NCI-H69 (cell line): ENCODE measurements around the gene ZNF608.

Source experiments
- DNase-seq: peaks from one replicate; lab custom pipeline; 2025; lab: John Stamatoyannopoulos, UW

ZNF608 gene, protein sequence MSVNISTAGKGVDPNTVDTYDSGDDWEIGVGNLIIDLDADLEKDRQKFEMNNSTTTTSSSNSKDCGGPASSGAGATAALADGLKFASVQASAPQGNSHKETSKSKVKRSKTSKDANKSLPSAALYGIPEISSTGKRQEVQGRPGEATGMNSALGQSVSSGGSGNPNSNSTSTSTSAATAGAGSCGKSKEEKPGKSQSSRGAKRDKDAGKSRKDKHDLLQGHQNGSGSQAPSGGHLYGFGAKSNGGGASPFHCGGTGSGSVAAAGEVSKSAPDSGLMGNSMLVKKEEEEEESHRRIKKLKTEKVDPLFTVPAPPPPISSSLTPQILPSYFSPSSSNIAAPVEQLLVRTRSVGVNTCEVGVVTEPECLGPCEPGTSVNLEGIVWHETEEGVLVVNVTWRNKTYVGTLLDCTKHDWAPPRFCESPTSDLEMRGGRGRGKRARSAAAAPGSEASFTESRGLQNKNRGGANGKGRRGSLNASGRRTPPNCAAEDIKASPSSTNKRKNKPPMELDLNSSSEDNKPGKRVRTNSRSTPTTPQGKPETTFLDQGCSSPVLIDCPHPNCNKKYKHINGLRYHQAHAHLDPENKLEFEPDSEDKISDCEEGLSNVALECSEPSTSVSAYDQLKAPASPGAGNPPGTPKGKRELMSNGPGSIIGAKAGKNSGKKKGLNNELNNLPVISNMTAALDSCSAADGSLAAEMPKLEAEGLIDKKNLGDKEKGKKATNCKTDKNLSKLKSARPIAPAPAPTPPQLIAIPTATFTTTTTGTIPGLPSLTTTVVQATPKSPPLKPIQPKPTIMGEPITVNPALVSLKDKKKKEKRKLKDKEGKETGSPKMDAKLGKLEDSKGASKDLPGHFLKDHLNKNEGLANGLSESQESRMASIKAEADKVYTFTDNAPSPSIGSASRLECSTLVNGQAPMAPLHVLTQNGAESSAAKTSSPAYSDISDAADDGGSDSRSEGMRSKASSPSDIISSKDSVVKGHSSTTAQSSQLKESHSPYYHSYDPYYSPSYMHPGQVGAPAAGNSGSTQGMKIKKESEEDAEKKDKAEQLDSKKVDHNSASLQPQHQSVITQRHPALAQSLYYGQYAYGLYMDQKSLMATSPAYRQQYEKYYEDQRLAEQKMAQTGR (N-terminal part only)

DNA sequence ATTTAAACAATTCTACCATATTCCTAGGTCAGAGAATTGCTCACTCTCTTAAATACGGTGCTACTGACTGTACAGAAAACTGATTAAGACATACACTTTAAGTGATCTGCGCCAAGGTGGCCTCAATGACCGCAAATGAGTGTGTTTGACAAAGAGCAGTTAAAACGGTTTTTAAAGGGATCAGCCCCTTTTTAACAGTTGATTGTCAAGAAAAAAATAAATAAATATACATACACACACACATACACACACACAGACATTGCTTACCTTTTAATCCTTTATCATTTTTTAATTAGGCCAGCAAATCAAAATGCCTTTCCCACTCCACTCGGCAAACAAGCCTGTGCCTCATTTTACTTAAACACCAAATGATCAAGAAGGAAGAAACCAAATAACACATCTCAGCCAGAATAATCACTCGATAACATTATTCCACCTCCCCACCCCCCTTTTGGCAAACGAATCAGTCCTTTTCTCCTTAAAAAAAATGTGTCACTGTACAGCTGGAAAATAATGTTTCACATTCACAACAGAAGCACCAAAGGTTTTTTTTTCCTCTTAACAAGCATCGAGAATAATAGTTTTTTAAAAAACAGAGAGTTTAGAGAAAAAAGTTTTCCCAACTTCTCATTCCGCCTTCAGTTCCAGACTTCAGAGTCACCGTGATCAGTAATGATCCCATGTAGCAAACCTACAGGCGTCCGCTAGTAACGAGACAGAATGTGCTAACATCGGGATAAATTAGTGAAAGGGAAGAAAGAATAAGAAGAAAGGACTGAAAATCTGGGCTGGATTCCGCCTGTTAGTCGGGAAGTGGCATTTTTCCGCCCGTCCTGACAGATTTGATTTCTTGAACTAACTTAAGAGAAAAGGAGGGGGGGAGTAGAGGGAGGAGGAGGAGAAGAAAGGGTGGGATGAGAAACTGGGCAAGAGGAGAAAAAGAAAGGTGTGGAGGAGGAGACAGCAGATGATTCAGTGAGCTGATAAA, at the start of gene ZNF608:
Gene ZNF608 (minus strand): TSS at position 712 of the 988 bp plus-strand sequence. CDS start 1,650 bp downstream, outside the sequence.
- peak; percentile 95 for DNase-seq

DNA sequence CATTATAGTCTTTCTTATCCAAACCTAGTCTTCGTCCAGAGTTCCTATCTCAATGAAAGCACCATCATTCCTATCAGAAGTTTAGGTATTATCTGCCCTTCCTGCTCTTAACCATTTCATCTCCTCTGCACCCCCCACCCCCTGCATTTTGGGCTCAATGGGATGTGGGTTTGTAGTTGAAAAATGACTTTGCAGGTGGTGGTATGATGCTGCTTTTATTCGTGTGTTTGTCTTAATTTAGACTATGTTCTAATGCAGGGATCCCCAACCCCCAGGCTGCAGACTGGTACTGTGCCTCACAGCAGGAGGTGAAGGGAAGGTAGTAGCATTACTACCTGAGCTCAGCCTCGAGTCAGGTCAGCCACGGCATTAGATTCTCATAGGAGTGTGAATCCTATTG, 49.4 kb upstream of the ZNF608 start:
- peak; percentile 42 for DNase-seq

DNA sequence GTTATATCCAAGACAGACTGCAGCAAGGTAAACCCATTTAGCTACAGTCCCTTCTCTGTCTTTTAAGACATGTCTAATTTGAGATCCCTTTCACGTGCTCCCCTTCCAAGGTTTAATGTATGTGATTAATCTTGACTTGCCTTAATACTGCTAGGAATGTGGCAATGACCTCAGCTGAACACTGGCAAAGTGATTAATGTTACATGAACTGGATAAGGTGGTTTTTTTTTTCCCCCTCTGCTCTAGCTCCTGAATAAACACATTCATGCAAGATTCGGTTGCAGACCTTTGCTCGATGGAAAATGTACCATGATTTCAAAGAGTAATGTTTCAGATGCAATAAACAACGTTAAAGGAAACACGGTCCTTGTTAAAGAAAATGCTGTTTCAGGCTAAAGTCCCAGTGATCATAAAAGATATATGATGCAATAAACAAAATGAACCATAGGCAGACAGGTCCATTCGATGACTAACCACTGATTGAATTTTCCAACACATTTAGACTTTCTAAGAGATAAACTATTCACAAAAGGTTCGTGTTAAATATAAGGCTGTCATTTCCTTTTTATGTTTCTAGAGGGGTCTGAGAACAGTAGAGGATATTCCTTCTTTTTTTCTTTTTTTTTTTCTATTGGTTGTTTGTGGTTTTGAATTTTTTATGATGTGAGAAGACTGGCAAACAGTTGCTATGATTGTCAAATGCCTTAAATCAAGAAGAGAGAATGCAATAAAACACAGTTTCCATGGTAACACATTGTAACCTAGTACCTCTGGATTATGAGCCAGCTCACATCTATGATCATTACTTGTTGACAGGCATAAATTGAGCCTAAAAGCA, 44.7 kb upstream of the ZNF608 start:
- DNase-seq = peak; percentile 82

DNA sequence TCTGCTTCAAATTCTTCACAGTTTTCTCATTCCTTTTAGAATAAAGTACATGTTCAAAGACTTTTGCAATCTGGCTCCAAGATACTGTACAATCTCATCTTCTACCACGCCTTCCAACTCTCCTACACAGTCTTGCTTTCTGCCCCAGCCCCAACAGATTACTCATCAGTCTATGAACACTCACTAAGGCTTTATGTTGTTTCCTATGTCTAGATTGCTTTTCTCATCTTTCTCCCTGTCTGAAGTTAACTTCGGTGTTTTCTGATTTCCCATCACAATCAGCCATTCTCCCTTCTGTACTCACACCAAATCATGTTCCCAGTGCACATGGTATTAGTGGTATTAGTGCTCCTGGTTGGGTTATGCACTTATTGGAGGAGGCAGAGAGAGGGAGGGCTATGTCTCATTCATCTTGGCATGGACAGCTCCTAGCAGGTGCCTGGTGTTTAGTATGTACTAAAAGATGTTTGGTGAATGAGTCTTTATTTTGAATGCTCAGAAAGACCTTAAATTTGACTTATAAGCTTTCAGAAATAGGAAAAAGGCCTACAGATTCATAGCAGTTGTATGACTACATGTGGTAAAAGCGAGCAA, 44.0 kb upstream of the ZNF608 start:
- DNase-seq = peak; percentile 59

DNA sequence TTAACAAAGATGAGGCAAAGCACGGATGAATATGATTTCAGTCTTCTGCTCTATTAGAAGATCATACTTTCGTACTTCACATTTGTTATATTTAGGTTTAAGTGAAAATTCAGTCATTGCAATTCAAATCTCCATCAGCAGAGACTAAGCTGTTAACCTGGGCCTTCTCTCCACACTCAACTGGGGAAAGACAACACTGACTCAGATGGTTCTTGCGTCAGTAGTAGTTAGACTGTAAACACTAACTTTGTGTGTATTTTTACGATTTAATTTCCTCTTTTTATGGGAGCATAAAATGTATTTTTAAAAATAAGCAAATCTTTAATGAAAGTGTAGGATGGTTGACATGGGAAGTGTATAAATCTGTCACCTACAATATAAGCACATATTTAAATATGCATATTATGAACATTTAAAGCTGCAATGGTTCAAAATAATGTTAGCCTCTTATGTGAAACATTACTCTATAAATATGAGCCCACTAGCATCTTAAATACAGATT, 42.7 kb upstream of the ZNF608 start:
- no peak for DNase-seq

DNA sequence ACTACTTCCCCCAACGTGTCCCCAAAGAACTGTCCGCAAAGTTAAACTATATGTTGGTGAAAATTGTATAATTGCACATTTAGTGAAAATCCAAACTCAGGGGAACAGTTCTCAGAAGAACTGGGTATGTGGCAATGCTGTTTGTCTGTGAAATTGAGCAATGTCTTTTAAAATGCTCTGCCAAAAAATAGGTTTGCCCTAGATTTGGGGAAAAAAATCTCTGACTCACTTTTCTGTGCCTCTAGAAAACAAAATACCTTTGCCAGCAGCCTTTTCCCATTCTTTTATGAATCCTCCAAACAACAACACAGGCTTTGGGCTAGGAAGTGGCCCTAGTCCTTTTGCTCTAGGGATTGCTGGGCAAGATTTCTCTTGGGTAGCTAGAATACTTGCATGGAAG, 37.4 kb upstream of the ZNF608 start:
- no peak for DNase-seq

DNA sequence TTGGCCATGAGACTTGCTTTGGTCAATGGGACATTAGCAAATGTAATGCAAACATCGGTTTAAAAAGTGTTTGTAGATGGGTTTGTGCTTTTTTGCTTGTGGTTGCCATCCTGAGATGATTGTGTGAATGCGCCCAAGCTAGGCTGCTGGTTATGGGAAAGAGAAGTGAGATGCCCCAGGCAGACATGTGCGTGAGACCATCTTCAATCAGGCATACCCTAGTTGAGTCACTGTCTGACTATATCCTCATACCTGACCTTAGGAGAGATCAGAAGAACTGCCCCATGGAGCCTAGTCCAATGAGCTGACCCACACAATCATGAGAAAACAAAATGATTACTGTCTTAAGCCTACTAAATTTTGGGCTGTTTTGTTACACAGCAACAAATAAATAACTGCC, 36.8 kb upstream of the ZNF608 start:
- no peak for DNase-seq

DNA sequence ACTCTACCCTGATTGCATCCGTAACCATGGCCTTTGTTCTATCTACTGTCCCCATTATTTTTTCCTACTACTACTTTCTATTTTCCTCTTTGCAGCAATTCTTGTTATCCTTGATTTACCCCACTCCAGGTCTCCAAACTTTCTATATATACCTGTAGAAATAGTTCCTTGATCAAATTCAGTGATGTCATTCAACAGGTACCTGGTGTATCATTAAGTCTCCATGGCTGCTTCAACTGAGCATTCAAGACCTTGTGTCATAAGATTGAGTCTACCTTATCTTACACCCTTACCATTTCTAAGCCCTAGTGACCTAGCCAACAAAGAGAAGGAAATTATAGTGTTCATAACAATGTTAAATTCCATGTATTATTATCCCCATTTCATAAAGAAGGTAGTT, 35.8 kb upstream of the ZNF608 start:
- no peak for DNase-seq

DNA sequence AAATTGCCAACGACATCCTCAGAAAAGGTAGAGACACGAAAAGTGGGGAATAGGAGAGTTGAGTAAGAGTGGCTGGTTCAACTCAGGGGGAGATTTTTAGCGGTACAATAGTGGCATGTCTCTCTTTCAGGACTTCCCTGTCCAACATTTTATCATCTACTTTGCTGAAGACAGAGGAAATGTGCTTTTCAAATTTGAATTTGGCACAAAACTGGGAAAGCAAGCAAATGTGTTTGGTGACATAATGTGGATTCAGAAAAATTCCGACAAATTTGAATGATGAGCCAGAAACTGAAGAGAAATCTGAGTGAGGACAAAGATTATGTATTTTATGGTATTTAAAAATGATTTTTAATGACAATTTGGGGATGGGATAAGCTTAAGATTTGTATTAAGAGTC, 33.6 kb upstream of the ZNF608 start:
- no peak for DNase-seq

DNA sequence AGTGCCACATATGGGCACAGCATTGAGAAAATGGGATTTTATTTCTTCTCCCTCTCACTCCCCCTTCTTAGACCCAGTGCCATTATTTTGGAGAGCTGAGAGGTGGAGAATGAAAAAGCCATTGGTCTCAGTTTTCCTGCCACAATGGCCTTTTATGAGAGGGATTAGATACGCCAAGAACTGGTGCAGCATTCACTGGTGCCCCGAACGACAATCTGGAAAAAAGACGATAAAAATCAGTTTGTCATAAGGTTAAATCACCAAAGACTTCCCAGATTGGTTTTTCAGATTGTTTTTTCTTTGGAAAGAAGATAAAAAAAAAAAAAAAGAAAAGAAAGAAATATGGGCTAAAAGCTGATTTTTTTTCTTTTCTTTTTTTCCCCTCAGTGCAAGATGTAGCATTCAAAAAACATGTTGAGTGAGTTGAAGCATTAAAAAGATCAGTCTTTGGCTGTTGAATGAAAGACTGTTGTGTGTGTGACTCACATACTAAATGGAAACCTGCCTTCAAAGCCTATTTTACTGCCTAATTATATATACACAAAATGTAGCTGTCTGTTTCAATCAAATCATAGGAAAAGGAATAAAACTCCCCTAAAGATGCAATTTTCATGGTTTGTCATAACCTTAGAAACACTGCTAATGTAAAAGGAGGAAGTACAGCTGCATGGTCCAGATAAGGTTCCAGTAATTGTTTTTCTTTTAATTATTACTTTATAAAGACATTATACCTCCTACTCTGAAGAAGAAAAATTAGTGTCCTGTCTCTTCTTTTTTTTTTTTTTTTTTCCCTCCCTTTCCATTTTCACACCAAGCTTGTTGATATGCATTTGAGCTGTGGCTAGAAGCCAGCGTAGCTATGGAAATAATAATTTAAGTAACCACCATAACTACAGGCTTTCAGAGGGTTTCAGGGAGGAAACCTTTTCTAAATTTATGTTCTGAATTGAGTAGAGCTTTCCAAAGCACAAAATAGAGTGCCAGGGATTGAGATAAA, 27.2 kb upstream of the ZNF608 start:
- DNase-seq = peak; percentile 97

DNA sequence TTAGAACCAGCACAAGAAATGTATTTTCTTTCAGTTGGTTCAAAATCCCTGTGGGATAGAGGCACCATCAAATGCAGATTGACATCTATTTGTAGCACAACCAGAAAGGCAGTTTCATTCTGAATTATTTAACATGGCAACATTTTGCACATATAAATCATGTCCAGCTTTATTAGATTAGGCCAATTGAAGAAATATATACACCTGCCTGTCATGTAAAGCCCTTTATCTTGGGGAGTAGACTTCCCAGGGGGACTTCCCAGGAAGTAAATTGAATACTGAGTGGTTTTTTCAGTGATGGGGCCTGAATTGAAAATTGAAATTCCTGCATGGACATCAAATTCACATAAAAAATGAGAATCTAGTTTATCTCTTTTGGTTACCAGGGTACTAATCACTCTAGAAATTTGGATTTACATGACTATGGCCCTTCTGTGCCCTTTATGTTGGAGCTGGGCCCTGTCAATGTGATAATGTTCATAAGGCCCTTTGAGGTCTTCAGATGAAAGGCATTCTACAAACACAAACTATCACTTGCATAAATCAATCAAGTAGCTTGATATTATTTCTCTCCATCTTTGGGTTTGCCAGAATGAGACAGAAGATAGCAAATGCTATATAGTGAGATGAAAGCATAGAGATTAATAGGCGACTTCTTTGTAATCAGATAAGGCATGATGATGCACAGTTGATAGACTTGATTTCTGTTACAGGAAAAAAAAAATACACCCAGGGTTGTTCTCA, 26.2 kb upstream of the ZNF608 start:
- DNase-seq = peak; percentile 56

DNA sequence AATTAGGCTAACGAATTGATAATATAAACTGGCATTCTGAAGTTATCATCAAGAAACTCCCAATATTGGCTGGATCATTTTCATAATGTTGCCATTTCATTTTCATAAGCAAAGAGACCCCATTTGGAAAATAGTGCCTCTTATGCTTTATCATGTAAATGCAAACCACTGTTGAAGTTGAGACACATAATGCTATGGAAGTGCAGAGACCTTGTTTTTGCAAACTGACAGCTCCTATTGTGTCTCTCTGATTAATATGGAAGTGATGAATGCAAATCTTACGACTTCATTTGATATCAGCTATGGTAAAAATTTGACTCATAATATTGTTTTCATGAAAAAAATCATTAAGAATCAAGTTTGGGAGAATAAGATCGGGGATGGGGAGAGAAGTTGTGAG, 25.3 kb upstream of the ZNF608 start:
- DNase-seq = no peak

DNA sequence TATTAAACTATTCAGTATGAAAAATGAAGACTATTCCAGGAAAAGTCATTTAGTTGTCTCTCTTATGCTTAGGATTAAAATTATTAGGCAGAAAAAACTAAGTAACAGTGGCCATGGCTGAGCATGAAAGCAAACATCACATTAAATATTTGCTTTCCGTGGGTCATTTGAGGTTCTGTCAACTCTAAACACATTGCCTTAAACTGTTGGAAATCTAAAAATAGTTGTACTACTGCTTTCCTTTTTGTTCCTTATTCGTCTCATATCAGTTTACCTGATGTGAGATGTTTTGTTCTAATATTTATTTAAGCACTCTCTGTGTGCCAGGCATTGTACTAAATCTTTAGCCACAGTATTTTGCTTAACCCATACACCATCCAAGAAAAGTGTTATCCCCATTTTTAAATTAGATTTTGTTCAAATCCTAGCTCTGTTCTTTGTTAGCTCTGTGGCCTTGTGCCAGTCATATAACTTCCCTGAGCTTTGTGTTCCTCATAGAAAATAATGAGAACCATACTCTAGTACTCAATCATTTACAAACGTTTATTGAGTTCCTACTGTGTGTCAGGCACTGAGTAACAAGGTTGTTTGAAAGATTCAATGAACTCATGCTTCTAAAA, 18.7 kb upstream of the ZNF608 start:
- DNase-seq = peak; percentile 89

DNA sequence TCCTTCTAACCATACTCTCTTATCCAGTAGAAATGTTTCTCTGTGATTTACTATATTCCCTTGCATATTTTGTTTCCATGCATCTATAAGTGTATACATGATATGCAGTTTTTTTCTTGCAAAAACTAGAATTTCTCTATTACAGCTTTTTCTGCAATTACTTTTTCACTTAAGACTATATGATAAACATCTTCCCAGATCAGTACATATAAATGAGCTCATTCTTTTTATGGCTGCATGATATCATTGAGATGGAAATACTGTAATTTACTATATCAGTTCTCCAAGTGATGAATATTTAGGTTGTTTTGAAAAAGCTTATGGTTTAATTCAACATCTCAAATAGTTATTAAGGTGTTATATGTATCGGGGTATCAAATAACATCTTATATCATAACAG, 18.1 kb upstream of the ZNF608 start:
- DNase-seq = peak; percentile 56

DNA sequence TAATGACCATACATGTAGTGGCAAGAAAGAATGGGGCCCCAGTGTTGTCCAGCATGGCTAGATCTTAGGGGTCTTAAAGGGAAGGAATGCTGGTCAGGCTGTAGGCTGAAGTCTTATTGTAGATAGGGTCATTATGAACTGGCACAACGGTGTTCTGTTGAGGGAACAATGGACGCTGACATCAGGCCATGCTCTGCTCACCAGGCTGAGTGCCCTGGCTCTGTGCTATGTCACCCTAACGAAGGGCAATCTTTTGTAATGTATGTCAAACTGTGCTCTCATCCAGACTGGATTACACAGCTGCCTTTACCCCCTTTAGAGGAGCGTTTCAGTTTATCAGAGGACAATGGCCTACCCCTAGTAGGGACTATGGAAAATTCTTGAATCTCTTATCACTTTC, 14.6 kb upstream of the ZNF608 start:
- DNase-seq = peak; percentile 79

DNA sequence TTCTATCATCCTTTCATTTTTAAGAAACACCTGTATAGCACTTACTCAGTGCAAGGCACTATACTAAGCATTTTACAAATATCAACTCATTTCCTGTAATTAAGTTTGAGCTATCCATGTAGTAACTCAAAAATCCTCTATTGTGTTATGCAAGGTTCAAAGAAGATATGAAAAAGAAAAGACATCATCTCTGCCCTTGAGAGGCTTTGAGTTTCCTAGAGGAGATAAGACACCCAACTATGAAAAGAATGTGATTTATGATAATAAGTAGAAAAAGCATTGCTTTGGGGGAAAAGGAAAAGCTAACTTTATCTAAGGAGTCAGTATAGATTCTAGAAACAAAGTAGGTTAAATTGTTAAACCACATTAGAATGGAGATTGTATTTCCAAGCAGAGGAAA, 14.2 kb upstream of the ZNF608 start:
- no peak for DNase-seq

DNA sequence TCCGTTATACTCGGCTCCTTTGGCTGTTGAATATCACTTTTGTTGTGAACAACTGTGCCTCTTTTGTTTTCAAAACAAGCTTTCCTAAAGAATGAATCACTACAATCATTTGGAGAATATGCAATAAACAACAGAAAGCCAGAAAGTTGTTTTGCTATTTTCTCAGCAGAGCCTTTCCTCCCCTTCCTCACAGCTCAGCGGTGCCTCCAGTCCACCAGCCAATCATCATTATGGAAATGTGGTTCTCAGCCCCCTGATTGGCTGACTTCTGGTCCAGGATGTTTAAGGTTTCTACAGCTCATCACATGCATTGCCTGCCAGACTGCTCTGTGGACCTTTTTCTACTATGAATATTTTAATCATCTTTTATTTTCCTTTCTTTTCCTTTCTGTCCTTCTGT, 9.1 kb upstream of the ZNF608 start:
- peak; percentile 94 for DNase-seq
